ENCODE measurements around the gene LRFN5. TPM values are rescaled to one million over a fixed set of nuclear protein-coding genes. Genes with fewer than 3 reads are reported as not detected.

LRFN5 gene
- total and polyA plus RNA-seq, 9 of the 15 experiments (the other 6 are each of a cell fraction or from before 2014, with no cell fraction given) = 0.01 to 0.27 (median 0.09) TPM; not detected in 1

DNA sequence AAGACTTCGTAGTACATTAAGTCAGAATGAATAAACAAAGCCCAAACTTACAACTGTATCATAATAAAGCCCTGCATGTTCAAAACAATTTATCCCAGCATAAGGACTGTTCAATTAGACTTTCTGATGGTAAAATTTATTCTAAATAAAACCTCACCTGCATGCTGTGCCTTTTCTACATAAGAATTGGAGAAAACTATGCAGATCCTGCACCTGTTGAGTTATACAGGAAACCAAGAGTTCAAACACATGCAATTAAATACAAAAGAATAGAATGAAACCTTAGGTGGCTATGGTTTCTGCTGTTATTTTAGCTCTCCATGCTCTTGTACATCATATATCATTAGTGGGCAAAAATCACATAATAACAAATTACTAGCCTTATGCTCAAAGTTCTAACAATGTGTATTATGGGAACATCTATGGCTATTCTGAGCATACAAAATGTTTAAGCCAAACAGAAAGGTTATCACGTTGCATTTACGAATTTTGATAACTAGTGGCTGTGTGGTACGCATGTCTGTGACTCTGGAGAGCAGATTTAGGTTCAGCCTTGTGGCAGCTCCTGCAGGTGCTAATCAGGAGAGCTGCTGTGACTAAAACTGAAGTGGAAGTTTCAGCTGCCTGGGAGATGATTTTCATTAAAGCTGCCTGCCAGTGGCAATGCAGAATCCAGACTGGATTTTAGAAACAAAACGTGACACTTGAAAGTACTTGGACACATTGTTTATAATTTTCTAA is 36.1 kb upstream of the LRFN5 start:
- no peaks in the 10 kb centered on the region for H3K36me3 ChIP-seq (ENCODE audit: control insufficient read depth, insufficient read depth, low read length)
- ChIA-PET CTCF (ENCODE audit: low intra/inter-chr PET ratio) (no interaction called here), POLR2A (no interaction called here)
- 1% methylated on average over 5 of the region's 5 CpGs for WGBS (ENCODE audit: insufficient coverage, low coverage, missing lambda C conversion rate)
- H3K4me2 ChIP-seq (ENCODE audit: insufficient read depth, low read length) = no peak overlapping the region
- FAIRE-seq (no peak), DNase-seq (ENCODE audit: extremely low read depth in 1 of 4, low spot score in 3 of 4) (no peak), ATAC-seq (no peak)
- in situ Hi-C loops (cut with MboI) (no loop called here), intact Hi-C loops (cut with micrococcal nuclease) (no loop called here)
- no peaks in the 10 kb centered on the region for H3K9me3 ChIP-seq (replicated peaks; ENCODE audit: control insufficient read depth, insufficient read depth, low read depth, low read length)
- H2AFZ ChIP-seq (ENCODE audit: low read depth, low read length) = no peak overlapping the region
- H3K9me1 ChIP-seq (ENCODE audit: control insufficient read depth, insufficient read depth, low read length) = no peaks in the 10 kb centered on the region
- H3K27ac ChIP-seq (ENCODE audit: extremely low read depth, low read depth, low read length) = no peak overlapping the region
- no peaks in the 10 kb centered on the region for H3K27me3 ChIP-seq (ENCODE audit: control insufficient read depth in 2 of 2, insufficient read depth in 2 of 2, low read length in 2 of 2)
- H3K9ac ChIP-seq (ENCODE audit: insufficient read depth in 1 of 2, low read depth in 2 of 2, low read length in 2 of 2) = no peak overlapping the region
- H3K4me1 ChIP-seq (replicated peaks in 1 of 2; ENCODE audit: control insufficient read depth in 2 of 2, insufficient read depth in 2 of 2, low read length in 2 of 2) = no peaks in the 10 kb centered on the region
- no peaks in the 10 kb centered on the region for H4K20me1 ChIP-seq (replicated peaks; ENCODE audit: control insufficient read depth, insufficient read depth, low read length)
- H3K4me3 ChIP-seq = no peak overlapping the region
- TF ChIP-seq MECOM (CRISPR knock-in tag; IDR thresholded peaks at IDR 0.05) = no peak
- TF ChIP-seq L3MBTL2 (IDR thresholded peaks at IDR 0.05) = no peak
- no peak for TF ChIP-seq ZNF395 (CRISPR knock-in tag; IDR thresholded peaks at IDR 0.05)
- TF ChIP-seq, protein P1, sequence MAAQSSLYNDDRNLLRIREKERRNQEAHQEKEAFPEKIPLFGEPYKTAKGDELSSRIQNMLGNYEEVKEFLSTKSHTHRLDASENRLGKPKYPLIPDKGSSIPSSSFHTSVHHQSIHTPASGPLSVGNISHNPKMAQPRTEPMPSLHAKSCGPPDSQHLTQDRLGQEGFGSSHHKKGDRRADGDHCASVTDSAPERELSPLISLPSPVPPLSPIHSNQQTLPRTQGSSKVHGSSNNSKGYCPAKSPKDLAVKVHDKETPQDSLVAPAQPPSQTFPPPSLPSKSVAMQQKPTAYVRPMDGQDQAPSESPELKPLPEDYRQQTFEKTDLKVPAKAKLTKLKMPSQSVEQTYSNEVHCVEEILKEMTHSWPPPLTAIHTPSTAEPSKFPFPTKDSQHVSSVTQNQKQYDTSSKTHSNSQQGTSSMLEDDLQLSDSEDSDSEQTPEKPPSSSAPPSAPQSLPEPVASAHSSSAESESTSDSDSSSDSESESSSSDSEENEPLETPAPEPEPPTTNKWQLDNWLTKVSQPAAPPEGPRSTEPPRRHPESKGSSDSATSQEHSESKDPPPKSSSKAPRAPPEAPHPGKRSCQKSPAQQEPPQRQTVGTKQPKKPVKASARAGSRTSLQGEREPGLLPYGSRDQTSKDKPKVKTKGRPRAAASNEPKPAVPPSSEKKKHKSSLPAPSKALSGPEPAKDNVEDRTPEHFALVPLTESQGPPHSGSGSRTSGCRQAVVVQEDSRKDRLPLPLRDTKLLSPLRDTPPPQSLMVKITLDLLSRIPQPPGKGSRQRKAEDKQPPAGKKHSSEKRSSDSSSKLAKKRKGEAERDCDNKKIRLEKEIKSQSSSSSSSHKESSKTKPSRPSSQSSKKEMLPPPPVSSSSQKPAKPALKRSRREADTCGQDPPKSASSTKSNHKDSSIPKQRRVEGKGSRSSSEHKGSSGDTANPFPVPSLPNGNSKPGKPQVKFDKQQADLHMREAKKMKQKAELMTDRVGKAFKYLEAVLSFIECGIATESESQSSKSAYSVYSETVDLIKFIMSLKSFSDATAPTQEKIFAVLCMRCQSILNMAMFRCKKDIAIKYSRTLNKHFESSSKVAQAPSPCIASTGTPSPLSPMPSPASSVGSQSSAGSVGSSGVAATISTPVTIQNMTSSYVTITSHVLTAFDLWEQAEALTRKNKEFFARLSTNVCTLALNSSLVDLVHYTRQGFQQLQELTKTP (IDR thresholded peaks at IDR 0.05; ENCODE audit: low read depth in 1 of 2, partially characterized antibody in 2 of 2) = no peak
- TF ChIP-seq SMARCC2 (IDR thresholded peaks at IDR 0.05; ENCODE audit: low read depth) = no peak
- no peak for TF ChIP-seq NCOA4 (IDR thresholded peaks at IDR 0.05; ENCODE audit: partially characterized antibody)
- TF ChIP-seq UBTF (IDR thresholded peaks at IDR 0.05; ENCODE audit: borderline replicate concordance in 1 of 2, low read depth in 2 of 2, low read length in 2 of 2) = no peak
- TF ChIP-seq BHLHE40 (IDR thresholded peaks at IDR 0.05; ENCODE audit: low read length) = no peak
- no peak for TF ChIP-seq SPI1 (IDR thresholded peaks at IDR 0.05; ENCODE audit: borderline replicate concordance, low read depth, low read length)
- TF ChIP-seq MXI1 (IDR thresholded peaks at IDR 0.05; ENCODE audit: low read depth, low read length) = no peak
- no peak for TF ChIP-seq ZBTB8A (IDR thresholded peaks at IDR 0.05; ENCODE audit: partially characterized antibody)
- H3K79me2 ChIP-seq (ENCODE audit: control insufficient read depth, insufficient read depth, low read length) = no peaks in the 10 kb centered on the region
- no TSS peak for BruUV-seq (replicated peaks)

All from K562 (cell line).